Measurements from ENCODE around the gene PTPRN2.
"Not testable (repeated sequence)": the region's sequence is repeated elsewhere in the genome, so short reads cannot be mapped to it uniquely, and the experiment has no call there.

Gene PTPRN2

GRCh38 chr7:158520825-158521224 lies 66.8 kb downstream of the PTPRN2 start:
- in situ Hi-C loops (cut with MboI; ENCODE audit: low sequenced_read_pairs): no loop called here

- in situ Hi-C loops (cut with MboI; ENCODE audit: low sequenced_read_pairs): no loop called here
Measured at GRCh38 chr7:158519633-158520174, 67.9 kb downstream of the PTPRN2 start.

- in situ Hi-C loops (cut with MboI; ENCODE audit: low sequenced_read_pairs): no loop called here
Measured at GRCh38 chr7:158518980-158519632, 68.5 kb downstream of the PTPRN2 start.

DNA sequence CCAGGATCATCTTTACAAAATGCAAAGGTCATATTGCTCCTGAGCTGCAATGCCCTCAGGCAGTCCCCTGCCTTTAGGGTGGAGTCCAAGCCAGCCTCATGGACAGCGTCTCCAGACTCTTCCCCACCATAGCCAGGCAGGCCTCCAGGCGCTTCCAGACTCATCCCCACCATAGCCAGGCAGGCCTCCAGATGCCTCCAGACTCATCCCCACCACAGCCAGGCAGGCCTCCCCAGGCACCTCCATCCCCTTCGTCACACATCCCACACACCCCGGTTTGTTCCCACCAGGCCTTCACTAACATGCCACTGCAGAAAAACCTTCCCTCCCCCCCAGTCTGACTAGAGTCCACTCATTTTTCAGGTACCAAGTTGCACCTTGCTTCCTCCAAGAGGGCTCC lies 70.1 kb downstream of the PTPRN2 start:
- in situ Hi-C loops (cut with MboI; ENCODE audit: low sequenced_read_pairs): no loop called here

DNA sequence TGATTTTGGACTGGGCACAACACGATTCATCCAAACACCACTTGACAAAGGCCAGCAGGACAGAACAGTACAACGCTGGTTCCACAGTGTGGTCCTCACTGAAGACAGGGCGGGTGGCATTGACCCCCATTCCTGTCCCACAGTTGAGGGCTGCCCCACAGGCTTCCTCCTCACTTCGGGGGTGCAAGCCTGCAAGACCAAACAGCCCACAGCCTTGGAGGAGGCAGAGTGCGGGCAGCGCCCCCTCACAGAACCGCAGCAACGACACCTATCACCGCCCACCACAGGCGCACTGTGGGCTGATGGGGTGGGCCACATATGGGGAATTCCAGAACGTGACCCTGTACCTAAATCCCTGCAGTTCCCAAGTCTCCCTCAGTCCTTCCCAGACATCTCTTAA lies 70.6 kb downstream of the PTPRN2 start:
- in situ Hi-C loops (cut with MboI; ENCODE audit: low sequenced_read_pairs): no loop called here

DNA sequence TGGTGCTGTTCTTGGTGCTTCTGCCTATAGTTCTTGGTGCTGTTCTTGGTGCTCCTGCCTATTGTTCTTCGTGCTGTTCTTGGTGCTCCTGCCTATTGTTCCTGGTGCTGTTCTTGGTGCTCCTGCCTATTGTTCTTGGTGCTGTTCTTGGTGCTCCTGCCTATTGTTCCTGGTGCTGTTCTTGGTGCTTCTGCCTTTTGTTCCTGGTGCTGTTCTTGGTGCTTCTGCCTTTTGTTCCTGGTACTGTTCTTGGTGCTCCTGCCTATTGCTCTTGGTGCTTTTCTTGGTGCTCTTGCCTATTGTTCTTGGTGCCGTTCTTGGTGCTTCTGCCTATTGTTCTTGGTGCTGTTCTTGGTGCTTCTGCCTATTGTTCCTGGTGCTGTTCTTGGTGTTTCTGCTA lies 71.1 kb downstream of the PTPRN2 start:
- in situ Hi-C loops (cut with MboI; ENCODE audit: low sequenced_read_pairs): no loop called here

GRCh38 chr7:158512869-158513268 lies 74.8 kb downstream of the PTPRN2 start:
- in situ Hi-C loops (cut with MboI; ENCODE audit: low sequenced_read_pairs): no loop called here

- in situ Hi-C loops (cut with MboI; ENCODE audit: low sequenced_read_pairs): no loop called here
Measured at GRCh38 chr7:158512042-158512441, 75.6 kb downstream of the PTPRN2 start.

DNA sequence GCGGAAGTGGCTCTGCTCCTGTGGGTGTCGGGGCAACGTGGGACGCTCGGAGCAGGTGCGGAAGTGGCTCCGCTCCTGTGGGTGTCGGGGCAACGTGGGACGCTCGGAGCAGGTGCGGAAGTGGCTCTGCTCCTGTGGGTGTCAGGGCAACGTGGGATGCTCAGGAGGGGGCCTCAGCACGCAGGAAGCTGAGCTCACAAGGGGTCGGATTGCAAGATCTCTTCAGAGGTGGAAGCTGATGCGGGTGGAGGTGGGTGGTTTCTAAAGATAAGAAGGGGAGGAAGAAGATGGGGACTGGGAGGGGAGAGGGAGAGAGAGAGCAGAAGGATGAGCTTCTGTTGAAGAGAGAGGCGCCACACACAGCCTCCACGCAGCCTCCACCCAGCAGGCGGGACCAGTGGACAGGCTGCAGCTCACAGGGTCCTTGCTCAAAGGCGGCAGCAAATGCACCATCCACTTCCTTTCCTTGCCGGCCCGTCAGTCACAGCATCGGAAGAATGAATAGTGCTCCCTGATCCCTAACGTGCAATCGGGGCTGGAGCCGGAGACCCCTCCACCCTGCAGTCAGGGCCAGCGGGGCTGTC lies 78.7 kb downstream of the PTPRN2 start:
- in situ Hi-C loops (cut with MboI; ENCODE audit: low sequenced_read_pairs): no loop called here

GRCh38 chr7:158508321-158508720 lies 79.3 kb downstream of the PTPRN2 start:
- in situ Hi-C loops (cut with MboI; ENCODE audit: low sequenced_read_pairs): not testable (repeated sequence)

DNA sequence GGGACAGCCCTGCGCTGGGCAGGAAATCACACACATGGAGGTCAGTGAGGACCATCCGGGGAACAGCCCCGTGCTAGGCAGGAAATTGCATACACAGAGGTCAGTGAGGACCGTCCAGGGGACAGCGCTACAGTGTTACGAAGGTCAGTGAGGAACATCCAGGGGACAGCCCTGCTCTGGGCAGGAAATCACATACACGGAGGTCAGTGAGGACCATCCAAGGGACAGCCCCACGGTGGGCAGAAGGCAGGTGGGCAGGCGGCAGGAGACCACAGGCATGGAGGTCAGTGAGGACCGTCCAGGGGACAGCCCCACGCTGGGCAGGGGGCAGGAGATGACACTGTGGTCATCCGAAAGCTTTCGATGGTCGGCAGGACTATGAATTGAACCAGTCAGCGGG lies 79.7 kb downstream of the PTPRN2 start:
- in situ Hi-C loops (cut with MboI; ENCODE audit: low sequenced_read_pairs): no loop called here

GRCh38 chr7:158507175-158507574 lies 80.4 kb downstream of the PTPRN2 start:
- in situ Hi-C loops (cut with MboI; ENCODE audit: low sequenced_read_pairs): not testable (repeated sequence)

DNA sequence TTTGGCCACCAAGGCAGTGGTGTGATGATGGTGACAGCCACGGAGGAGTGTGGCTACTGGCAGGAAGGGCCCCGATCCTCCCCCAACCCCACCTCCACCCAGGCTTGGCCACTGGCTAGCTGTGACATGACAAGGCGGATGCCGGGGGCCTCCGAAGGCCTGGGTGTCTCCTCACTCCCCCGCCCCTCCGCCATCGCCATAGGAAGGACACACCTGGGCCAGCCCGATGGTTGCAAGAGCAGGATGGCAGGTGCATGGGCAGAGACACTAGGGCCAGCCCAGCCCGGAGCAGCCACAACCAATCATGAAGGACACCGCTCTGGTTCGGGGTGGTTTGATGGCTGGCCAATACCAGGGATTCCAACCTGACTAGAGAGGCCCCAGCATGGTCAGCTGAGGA lies 81.0 kb downstream of the PTPRN2 start:
- in situ Hi-C loops (cut with MboI; ENCODE audit: low sequenced_read_pairs): no loop called here

DNA sequence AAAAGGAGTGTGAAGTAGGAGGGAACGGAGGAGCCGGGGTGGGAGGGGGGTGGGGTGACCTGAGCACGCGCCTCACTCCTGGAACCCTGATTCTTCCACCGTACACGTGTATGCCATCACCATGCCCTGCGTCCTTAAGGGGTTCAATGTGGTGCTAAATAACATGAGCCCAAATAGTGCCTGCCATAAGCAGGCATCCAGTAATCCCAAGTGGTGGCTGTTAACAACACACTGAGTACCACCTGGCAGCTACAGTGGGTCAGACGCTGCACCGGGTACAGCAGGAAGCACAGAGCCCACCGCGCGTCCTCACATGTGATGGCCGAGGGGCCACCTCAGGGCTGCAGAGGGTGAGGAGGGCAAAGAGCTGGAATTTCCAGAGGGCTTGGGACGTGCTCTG lies 81.9 kb downstream of the PTPRN2 start:
- in situ Hi-C loops (cut with MboI; ENCODE audit: low sequenced_read_pairs): no loop called here

DNA sequence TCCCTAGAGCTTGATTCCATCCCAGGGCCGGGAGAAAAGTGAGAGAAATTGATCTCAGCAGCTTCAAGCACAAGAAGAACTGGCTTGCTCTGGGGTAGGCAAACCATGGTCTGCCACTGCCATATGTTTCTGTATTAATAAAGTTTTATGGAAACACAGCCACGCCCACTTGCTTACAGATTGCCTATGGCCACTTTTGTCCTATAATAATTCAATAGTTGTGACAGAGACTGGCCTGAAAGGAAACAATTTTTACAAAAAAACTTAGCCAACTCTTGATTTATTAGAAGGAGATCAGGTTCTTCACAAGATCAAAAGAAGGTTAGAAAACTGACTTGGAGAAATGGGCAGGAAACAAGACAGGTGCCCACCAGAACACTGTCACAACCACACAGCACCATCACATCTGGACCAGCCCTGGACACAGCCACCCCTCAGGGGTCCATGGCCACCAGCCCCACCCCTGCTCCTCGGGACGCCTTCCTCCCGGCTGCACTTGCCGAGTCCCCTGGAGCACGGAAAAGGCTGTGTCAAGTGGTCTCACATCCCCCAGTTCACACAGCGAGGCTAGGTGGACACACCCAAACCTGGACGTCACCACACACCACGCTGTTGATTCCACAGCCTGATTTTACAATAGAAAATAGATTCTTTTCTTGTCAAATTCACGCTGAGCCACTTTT lies 85.4 kb downstream of the PTPRN2 start:
- in situ Hi-C loops (cut with MboI; ENCODE audit: low sequenced_read_pairs): no loop called here

GRCh38 chr7:158501393-158502067 lies 86.1 kb downstream of the PTPRN2 start:
- in situ Hi-C loops (cut with MboI; ENCODE audit: low sequenced_read_pairs): no loop called here

DNA sequence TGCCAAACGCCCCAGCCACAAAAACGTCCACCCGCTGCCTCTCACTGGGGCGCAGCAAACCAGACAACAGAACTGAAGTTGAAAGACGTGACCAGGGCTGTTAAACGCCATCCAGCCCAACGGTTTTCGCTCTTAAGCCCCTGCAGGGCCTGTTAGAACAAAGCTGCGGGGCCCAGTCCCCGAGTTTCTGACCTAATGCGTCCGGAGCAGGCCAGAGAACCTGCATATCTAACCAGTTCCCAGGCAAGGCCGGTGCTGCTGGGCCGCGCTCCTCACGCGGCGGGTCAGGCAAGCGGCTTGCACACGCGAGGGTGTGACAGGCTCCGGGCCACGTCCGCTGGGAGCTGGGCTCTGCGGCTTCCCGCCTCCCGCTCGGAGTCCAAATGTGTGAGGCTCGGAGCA lies 87.0 kb downstream of the PTPRN2 start:
- in situ Hi-C loops (cut with MboI; ENCODE audit: low sequenced_read_pairs): no loop called here

- in situ Hi-C loops (cut with MboI; ENCODE audit: low sequenced_read_pairs): no loop called here
Measured at GRCh38 chr7:158499082-158499455, 88.6 kb downstream of the PTPRN2 start.

- in situ Hi-C loops (cut with MboI; ENCODE audit: low sequenced_read_pairs): no loop called here
Measured at GRCh38 chr7:158498443-158499081, 89.1 kb downstream of the PTPRN2 start.

DNA sequence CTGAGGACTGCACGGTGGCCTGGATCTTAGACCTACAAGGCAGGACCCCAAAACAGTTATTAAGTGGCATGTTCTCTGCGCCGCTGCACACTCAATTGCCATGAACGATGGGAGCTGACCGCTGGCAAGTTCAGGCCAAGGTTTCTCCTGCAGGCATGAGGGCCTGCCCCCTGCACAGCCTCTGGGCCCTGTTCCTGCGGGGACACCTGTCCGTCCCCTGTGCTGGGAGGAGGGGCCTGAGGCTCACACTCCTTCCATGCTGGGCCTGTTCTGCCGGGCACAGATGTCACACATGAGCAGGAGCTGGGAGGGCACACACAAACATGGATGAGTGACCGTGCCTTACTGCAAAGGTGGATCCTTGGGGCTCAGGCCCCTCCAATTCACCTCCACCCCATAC lies 90.0 kb downstream of the PTPRN2 start:
- in situ Hi-C loops (cut with MboI; ENCODE audit: low sequenced_read_pairs): no loop called here

DNA sequence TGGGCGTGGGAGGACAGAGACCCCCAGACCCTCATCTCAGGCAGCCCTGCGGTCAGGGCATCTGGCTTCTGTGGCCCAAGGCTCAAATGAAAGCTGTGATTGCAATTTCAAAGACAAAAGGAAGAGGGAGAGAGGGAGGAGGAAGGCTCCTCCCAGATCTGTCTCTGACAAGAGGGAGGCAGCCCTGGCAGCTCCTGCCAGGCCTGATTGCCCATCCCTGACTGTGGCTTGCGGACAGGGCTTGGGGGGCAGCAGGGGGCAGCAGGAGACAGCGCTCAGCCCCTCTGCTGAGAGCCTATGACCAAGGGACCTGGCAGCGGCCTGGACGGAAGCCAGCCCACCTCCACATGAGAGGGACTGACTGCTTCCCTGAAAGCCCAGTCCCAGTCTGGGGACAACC lies 91.8 kb downstream of the PTPRN2 start:
- in situ Hi-C loops (cut with MboI; ENCODE audit: low sequenced_read_pairs): no loop called here

Data from hTERT RPE-1 (cell line).